Calu3 (cell line): ENCODE data around the gene RAB1B. TPM values are rescaled to one million over a fixed set of nuclear protein-coding genes. Genes with fewer than 3 reads are reported as not detected.

Experiments used
- BruUV-seq: library from RNA; stranded (reverse); fragments of 400-500 nt; replicated peaks from 2 replicates; lab custom pipeline; 2021; lab: Mats Ljungman, UMichigan
- CTCF ChIA-PET: fragments of 300-600 bp; sonication (Branson Sonifier 250); formaldehyde crosslinking; loops from one replicate; lab custom pipeline; 2022; ENCODE audit warnings: antibody characterized with exemption; lab: Charles Lee
- DNase-seq: peaks from one replicate; pipeline ENCODE4 v3.0.0; 2022
- H3K27ac Mint-ChIP-seq: one replicate; pipeline ENCODE4 v1.8.0; 2022; ENCODE audit warnings: mixed read lengths; ENCODE audit not compliant: unreplicated experiment
- H3K27me3 Mint-ChIP-seq: one replicate; pipeline ENCODE4 v1.8.0; 2022; ENCODE audit warnings: mixed read lengths; ENCODE audit not compliant: unreplicated experiment
- H3K36me3 Mint-ChIP-seq: one replicate; pipeline ENCODE4 v1.8.0; 2022; ENCODE audit warnings: mild to moderate bottlenecking, moderate library complexity, mixed read lengths; ENCODE audit not compliant: insufficient read depth, unreplicated experiment
- H3K4me1 Mint-ChIP-seq: one replicate; pipeline ENCODE4 v1.8.0; 2022; ENCODE audit warnings: mild to moderate bottlenecking, low read depth, mixed read lengths; ENCODE audit not compliant: unreplicated experiment
- H3K4me3 Mint-ChIP-seq: one replicate; pipeline ENCODE4 v1.8.0; 2022; ENCODE audit warnings: mild to moderate bottlenecking, low read depth, moderate library complexity, mixed read lengths; ENCODE audit not compliant: unreplicated experiment
- H3K9me3 Mint-ChIP-seq: one replicate; pipeline ENCODE4 v1.8.0; 2022; ENCODE audit warnings: low read depth, mixed read lengths; ENCODE audit not compliant: unreplicated experiment
- intact Hi-C: fragments of 100-400 bp; cut with micrococcal nuclease; formaldehyde crosslinking; loops from one replicate; pipeline ENCODE4 v1.10.0; 2022; ENCODE audit not compliant: unreplicated experiment
- total RNA-seq: library from RNA; stranded (reverse); gene quantifications from 2 replicates; pipeline ENCODE4 v1.2.3, GENCODE V29; 2022
- TF ChIP-seq, protein P1 (sequence below): fragments of 200-600 bp; IDR thresholded peaks from one replicate; pipeline ENCODE4 v1.8.0; 2022; ENCODE audit warnings: antibody characterized with exemption; ENCODE audit not compliant: unreplicated experiment

Gene RAB1B
- total RNA-seq, 1 experiment from 2014 or later: 144 TPM

- TF ChIP-seq, protein P1, sequence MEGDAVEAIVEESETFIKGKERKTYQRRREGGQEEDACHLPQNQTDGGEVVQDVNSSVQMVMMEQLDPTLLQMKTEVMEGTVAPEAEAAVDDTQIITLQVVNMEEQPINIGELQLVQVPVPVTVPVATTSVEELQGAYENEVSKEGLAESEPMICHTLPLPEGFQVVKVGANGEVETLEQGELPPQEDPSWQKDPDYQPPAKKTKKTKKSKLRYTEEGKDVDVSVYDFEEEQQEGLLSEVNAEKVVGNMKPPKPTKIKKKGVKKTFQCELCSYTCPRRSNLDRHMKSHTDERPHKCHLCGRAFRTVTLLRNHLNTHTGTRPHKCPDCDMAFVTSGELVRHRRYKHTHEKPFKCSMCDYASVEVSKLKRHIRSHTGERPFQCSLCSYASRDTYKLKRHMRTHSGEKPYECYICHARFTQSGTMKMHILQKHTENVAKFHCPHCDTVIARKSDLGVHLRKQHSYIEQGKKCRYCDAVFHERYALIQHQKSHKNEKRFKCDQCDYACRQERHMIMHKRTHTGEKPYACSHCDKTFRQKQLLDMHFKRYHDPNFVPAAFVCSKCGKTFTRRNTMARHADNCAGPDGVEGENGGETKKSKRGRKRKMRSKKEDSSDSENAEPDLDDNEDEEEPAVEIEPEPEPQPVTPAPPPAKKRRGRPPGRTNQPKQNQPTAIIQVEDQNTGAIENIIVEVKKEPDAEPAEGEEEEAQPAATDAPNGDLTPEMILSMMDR: no peak
- intact Hi-C loops: no loop called here
- CTCF ChIA-PET: no interaction called here
- DNase-seq: no peak
- peaks cover 16% of the 10 kb centered on the region for H3K4me1 Mint-ChIP-seq
- no TSS peak for BruUV-seq
- no peaks in the 10 kb centered on the region for H3K27me3 Mint-ChIP-seq
- H3K9me3 Mint-ChIP-seq: no peaks in the 10 kb centered on the region
- peaks cover 60% of the 10 kb centered on the region for H3K36me3 Mint-ChIP-seq
- no peak overlapping the region for H3K4me3 Mint-ChIP-seq
- H3K27ac Mint-ChIP-seq: no peak overlapping the region
Measured at GRCh38 chr11:66271816-66272215, 3.4 kb downstream of the RAB1B start.

GRCh38 chr11:66272596-66272995 lies 4.2 kb downstream of the RAB1B start:
- Mint-ChIP-seq H3K27ac (no peak overlapping the region), H3K4me1 (peaks cover 16% of the 10 kb centered on the region), H3K4me3 (no peak overlapping the region), H3K9me3 (no peaks in the 10 kb centered on the region), H3K36me3 (peaks cover 60% of the 10 kb centered on the region), H3K27me3 (no peaks in the 10 kb centered on the region)
- BruUV-seq: no TSS peak
- no peak for DNase-seq
- CTCF ChIA-PET: no interaction called here
- intact Hi-C loops: no loop called here
- TF ChIP-seq, protein P1: no peak

GRCh38 chr11:66274219-66274618 lies 5.8 kb downstream of the RAB1B start:
- Mint-ChIP-seq H3K36me3 (peaks cover 44% of the 10 kb centered on the region), H3K4me1 (peaks cover 5% of the 10 kb centered on the region), H3K4me3 (no peak overlapping the region), H3K9me3 (no peaks in the 10 kb centered on the region), H3K27ac (no peak overlapping the region), H3K27me3 (peaks cover 8% of the 10 kb centered on the region)
- CTCF ChIA-PET: no interaction called here
- BruUV-seq: no TSS peak
- TF ChIP-seq, protein P1: no peak
- no peak for DNase-seq
- intact Hi-C loops: no loop called here

GRCh38 chr11:66275396-66275795 lies 7.0 kb downstream of the RAB1B start:
- BruUV-seq: no TSS peak
- CTCF ChIA-PET: interaction anchor here (0.5 kb wide), 1 partner anchor 74 kb away, joined by 3 read pairs; no protein-coding TSS in a partner anchor
- H3K27ac Mint-ChIP-seq: no peak overlapping the region
- TF ChIP-seq, protein P1: no peak
- DNase-seq: no peak
- intact Hi-C loops: no loop called here
- peaks cover 37% of the 10 kb centered on the region for H3K36me3 Mint-ChIP-seq
- H3K4me1 Mint-ChIP-seq: no peaks in the 10 kb centered on the region
- no peak overlapping the region for H3K4me3 Mint-ChIP-seq
- H3K27me3 Mint-ChIP-seq: peaks cover 18% of the 10 kb centered on the region
- no peaks in the 10 kb centered on the region for H3K9me3 Mint-ChIP-seq
